Fibroblast of lung (primary cell): ENCODE results near the gene GCC2. TPM values are rescaled to one million over a fixed set of nuclear protein-coding genes. Genes with fewer than 3 reads are reported as not detected.

Experiments
- DNase-seq, 2 donors: peaks; one replicate each; pipeline versions ENCODE4 v3.0.0 to v3.0.0-alpha.2; 2010; ENCODE audit warnings: low read depth in 2 of 2
- H2AFZ ChIP-seq: 2 replicates; pipeline ENCODE4 v1.5.1; 2012; ENCODE audit warnings: low read length, control low read depth, inconsistent platforms
- H3K27ac ChIP-seq: 2 replicates; pipeline ENCODE4 v1.5.1; 2011; ENCODE audit warnings: low read length, control low read depth; ENCODE audit not compliant: insufficient read depth
- H3K27me3 ChIP-seq: 2 replicates; pipeline ENCODE4 v1.5.1; 2011; ENCODE audit warnings: mild to moderate bottlenecking, low read length; ENCODE audit not compliant: control insufficient read depth, insufficient read depth
- H3K36me3 ChIP-seq: 2 replicates; pipeline ENCODE4 v1.5.1; 2011; ENCODE audit warnings: low read length; ENCODE audit not compliant: control insufficient read depth, insufficient read depth
- H3K4me1 ChIP-seq: 2 replicates; pipeline ENCODE4 v1.5.1; 2011; ENCODE audit warnings: low read length; ENCODE audit not compliant: control insufficient read depth, insufficient read depth; ENCODE audit errors: extremely low read depth
- H3K4me2 ChIP-seq: 2 replicates; pipeline ENCODE4 v1.5.1; 2011; ENCODE audit warnings: low read length, control low read depth; ENCODE audit not compliant: insufficient read depth; ENCODE audit errors: extremely low read depth
- H3K4me3 ChIP-seq, 4 experiments: fragments of 200-600 bp in 1 of 4; sonication (generic) in 1 of 4; replicated peaks in 1 of 4; 2 replicates each; pipeline ENCODE4 v1.5.1; 2011 to 2016; ENCODE audit warnings: low read length in 4 of 4, low read depth in 3 of 4, mild to moderate bottlenecking in 3 of 4, control low read depth in 2 of 4, inconsistent platforms in 1 of 4, mixed read lengths in 1 of 4; ENCODE audit not compliant: insufficient read depth in 1 of 4; ENCODE audit errors: control extremely low read depth in 1 of 4
- H3K79me2 ChIP-seq: 2 replicates; pipeline ENCODE4 v1.5.1; 2012; ENCODE audit warnings: mild to moderate bottlenecking, low read length, inconsistent platforms; ENCODE audit not compliant: control insufficient read depth, insufficient read depth
- H3K9ac ChIP-seq: 2 replicates; pipeline ENCODE4 v1.5.1; 2011; ENCODE audit warnings: mild to moderate bottlenecking, low read length, control low read depth; ENCODE audit not compliant: insufficient read depth
- H3K9me3 ChIP-seq: 2 replicates; pipeline ENCODE4 v1.5.1; 2012; ENCODE audit warnings: low read depth, low read length; ENCODE audit not compliant: control insufficient read depth, insufficient read depth
- H4K20me1 ChIP-seq: 2 replicates; pipeline ENCODE4 v1.5.1; 2011; ENCODE audit warnings: low read length; ENCODE audit not compliant: control insufficient read depth, insufficient read depth; ENCODE audit errors: extremely low read depth
- EZH2 ChIP-seq: IDR thresholded peaks from 2 replicates; pipeline ENCODE4 v1.5.1; 2012; ENCODE audit warnings: low read length, control low read depth, mild to moderate bottlenecking; ENCODE audit errors: missing control alignments
- polyA plus RNA-seq, 2 donors: library from polyadenylated mRNA; depleted of rRNA in 1 of 2; stranded (reverse) in 1 of 2; unstranded in 1 of 2; fragments of >200 nt; gene quantifications; 2 replicates each; pipeline ENCODE4 v1.2.1, GENCODE V29; 2011 to 2012; ENCODE audit warnings: missing spikeins in 1 of 2
- total RNA-seq: library from RNA; depleted of rRNA; stranded (reverse); fragments of >200 nt; gene quantifications from 2 replicates; pipeline ENCODE4 v1.2.1, GENCODE V29; 2014
- TF ChIP-seq, protein P1 (sequence below), 2 donors: IDR thresholded peaks in 1 of 2; conservative IDR thresholded peaks in 1 of 2; 1 replicate in 1 of 2; 2 replicates in 1 of 2; pipeline ENCODE4 v1.5.1; 2011 to 2012; ENCODE audit warnings: low read length in 2 of 2, control low read depth in 1 of 2, inconsistent platforms in 1 of 2, low read depth in 1 of 2, mild to moderate bottlenecking in 1 of 2

Gene GCC2
- total and polyA plus RNA-seq, 2 donors (not counting 1 experiment from before 2014, with no cell fraction given), result 16.3 to 26.4 TPM

DNA sequence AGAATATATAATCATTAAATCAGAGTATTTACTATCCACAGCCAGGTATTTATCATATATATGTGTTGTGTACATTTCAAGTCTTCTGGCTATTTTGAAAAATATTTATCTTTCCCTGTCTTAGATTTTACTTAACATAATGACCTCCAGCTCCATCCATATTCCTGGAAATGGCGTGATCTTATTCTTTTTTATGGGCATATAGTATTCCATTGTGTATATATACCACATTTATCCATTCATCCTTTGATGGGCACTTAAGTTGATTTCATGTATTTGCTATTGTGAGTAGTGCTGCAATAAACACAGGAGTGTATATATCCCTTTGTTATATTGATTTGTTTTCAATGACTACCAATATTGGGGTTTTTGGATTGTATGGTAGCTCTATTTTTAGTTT is 6.6 kb downstream of the GCC2 start:
- H3K27me3 ChIP-seq, result no peaks in the 10 kb centered on the region
- H3K9me3 ChIP-seq, result no peaks in the 10 kb centered on the region
- no peak overlapping the region for H3K4me3 ChIP-seq
- no peak overlapping the region for H3K9ac ChIP-seq
- peaks cover 2% of the 10 kb centered on the region for H3K36me3 ChIP-seq
- no peak overlapping the region for H3K27ac ChIP-seq
- no peak for TF ChIP-seq EZH2
- TF ChIP-seq, protein P1, sequence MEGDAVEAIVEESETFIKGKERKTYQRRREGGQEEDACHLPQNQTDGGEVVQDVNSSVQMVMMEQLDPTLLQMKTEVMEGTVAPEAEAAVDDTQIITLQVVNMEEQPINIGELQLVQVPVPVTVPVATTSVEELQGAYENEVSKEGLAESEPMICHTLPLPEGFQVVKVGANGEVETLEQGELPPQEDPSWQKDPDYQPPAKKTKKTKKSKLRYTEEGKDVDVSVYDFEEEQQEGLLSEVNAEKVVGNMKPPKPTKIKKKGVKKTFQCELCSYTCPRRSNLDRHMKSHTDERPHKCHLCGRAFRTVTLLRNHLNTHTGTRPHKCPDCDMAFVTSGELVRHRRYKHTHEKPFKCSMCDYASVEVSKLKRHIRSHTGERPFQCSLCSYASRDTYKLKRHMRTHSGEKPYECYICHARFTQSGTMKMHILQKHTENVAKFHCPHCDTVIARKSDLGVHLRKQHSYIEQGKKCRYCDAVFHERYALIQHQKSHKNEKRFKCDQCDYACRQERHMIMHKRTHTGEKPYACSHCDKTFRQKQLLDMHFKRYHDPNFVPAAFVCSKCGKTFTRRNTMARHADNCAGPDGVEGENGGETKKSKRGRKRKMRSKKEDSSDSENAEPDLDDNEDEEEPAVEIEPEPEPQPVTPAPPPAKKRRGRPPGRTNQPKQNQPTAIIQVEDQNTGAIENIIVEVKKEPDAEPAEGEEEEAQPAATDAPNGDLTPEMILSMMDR (conservative IDR thresholded peaks at IDR 0.05 in 1 of 2, IDR thresholded peaks at IDR 0.05 in 1 of 2; ENCODE audit: low read depth in 1 of 2, low read length in 2 of 2), result no peak
- H2AFZ ChIP-seq, result no peak overlapping the region
- H4K20me1 ChIP-seq, result no peaks in the 10 kb centered on the region
- no peak overlapping the region for H3K4me2 ChIP-seq
- no peak for DNase-seq
- H3K79me2 ChIP-seq, result no peaks in the 10 kb centered on the region
- H3K4me1 ChIP-seq, result no peaks in the 10 kb centered on the region

DNA sequence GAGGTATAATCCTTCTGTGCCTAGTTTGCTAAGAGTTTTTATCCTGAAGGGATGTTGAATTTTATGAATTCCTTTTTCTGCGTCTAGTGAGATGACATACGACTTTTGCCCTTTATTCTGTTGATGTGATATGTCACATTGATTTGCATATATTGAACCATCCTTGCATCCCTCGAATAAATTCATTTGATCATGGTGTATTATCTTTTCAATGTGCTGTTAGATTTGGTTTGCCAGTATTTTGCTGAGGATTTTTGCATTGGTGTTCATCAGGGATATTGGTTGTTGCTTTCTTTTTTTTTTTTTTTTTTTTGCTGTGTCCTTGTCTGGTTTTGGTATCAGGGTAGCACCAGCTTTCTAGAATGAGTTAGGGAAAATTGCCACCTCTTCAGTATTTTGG is 9.1 kb downstream of the GCC2 start:
- H3K4me2 ChIP-seq, result no peak overlapping the region
- no peak overlapping the region for H2AFZ ChIP-seq
- no peak overlapping the region for H3K27ac ChIP-seq
- H3K4me3 ChIP-seq, result no peak overlapping the region
- no peaks in the 10 kb centered on the region for H3K36me3 ChIP-seq
- H3K79me2 ChIP-seq, result no peaks in the 10 kb centered on the region
- no peaks in the 10 kb centered on the region for H4K20me1 ChIP-seq
- DNase-seq, result no peak
- H3K27me3 ChIP-seq, result no peaks in the 10 kb centered on the region
- H3K9me3 ChIP-seq, result no peaks in the 10 kb centered on the region
- no peaks in the 10 kb centered on the region for H3K4me1 ChIP-seq
- H3K9ac ChIP-seq, result no peak overlapping the region
- TF ChIP-seq, protein P1 (conservative IDR thresholded peaks at IDR 0.05 in 1 of 2, IDR thresholded peaks at IDR 0.05 in 1 of 2; ENCODE audit: low read depth in 1 of 2, low read length in 2 of 2), result no peak
- no peak for TF ChIP-seq EZH2

DNA sequence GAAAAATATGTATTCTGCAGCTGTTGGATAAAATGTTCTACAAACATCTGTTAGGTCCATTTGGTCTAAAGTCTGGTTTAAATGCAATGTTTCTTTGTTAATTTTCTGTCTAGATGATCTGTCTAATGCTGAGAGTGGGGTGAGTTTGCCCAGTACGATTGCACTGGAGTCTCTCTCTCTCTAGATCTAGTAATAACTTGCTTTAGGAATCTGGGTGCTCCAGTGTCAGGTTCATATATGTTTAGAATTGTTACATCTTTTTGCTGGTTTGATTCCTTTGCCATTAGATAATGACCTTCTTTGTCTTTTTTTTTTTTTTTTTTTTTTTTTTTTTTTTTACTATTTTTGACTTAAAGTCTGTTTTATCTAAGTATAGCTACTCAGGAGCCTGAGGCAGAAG is 10.4 kb downstream of the GCC2 start:
- no peaks in the 10 kb centered on the region for H3K4me1 ChIP-seq
- H3K27me3 ChIP-seq, result no peaks in the 10 kb centered on the region
- no peaks in the 10 kb centered on the region for H3K9me3 ChIP-seq
- no peak overlapping the region for H3K9ac ChIP-seq
- TF ChIP-seq, protein P1 (conservative IDR thresholded peaks at IDR 0.05 in 1 of 2, IDR thresholded peaks at IDR 0.05 in 1 of 2; ENCODE audit: low read depth in 1 of 2, low read length in 2 of 2), result no peak
- TF ChIP-seq EZH2, result no peak
- no peak overlapping the region for H3K4me2 ChIP-seq
- H3K79me2 ChIP-seq, result no peaks in the 10 kb centered on the region
- no peak overlapping the region for H3K27ac ChIP-seq
- H2AFZ ChIP-seq, result no peak overlapping the region
- DNase-seq, result no peak
- peaks cover 9% of the 10 kb centered on the region for H3K36me3 ChIP-seq
- no peaks in the 10 kb centered on the region for H4K20me1 ChIP-seq
- H3K4me3 ChIP-seq, result no peak overlapping the region
